SK-N-SH (cell line): Measurements from ENCODE around the gene TRHDE. TPM values are rescaled to one million over a fixed set of nuclear protein-coding genes. Genes with fewer than 3 reads are reported as not detected.

Experiments
- CTCF ChIA-PET: fragments of 300-600, 350-600 bp; formaldehyde crosslinking; extraction: SDS; loops from one replicate; lab custom pipeline; 2021; lab: Yijun Ruan, JAX
- POLR2A ChIA-PET: fragments of 350-600 bp; sonication (Branson Sonifier 250); formaldehyde crosslinking; extraction: SDS; loops from one replicate; lab custom pipeline; 2020; ENCODE audit warnings: antibody characterized with exemption, inconsistent platforms; lab: Yijun Ruan, JAX
- DNase-seq: peaks from one replicate; pipeline ENCODE4 v3.0.0; 2012
- H2AFZ ChIP-seq: fragments of 200-600 bp; sonication (generic); 2 replicates; pipeline ENCODE4 v1.8.1; 2016; ENCODE audit warnings: antibody characterized with exemption, mild to moderate bottlenecking, low read depth
- H3F3A ChIP-seq: fragments of 200-600 bp; sonication (generic); replicated peaks from 2 replicates; pipeline ENCODE3; 2016; ENCODE audit warnings: antibody characterized with exemption, mild to moderate bottlenecking; ENCODE audit not compliant: insufficient read depth
- H3K27ac ChIP-seq, 2 experiments: fragments of 200-500 bp in 1 of 2; fragments of 200-600 bp in 1 of 2; sonication (Bioruptor generic) in 1 of 2; sonication (generic), shearing (Covaris generic) in 1 of 2; 2 replicates each; pipeline versions ENCODE4 v1.5.1 to v1.6.1; 2014 to 2016; ENCODE audit warnings: low read depth in 2 of 2, inconsistent platforms in 1 of 2, low read length in 1 of 2, mild to moderate bottlenecking in 1 of 2, mixed read lengths in 1 of 2
- H3K27me3 ChIP-seq: fragments of 200-600 bp; sonication (generic), shearing (Covaris generic); 2 replicates; pipeline ENCODE4 v1.6.1; 2016; ENCODE audit warnings: mixed run types; ENCODE audit not compliant: insufficient read depth
- H3K36me3 ChIP-seq, 2 experiments: fragments of 200-500 bp in 1 of 2; fragments of 200-600 bp in 1 of 2; sonication (Bioruptor generic) in 1 of 2; sonication (generic) in 1 of 2; replicated peaks in 1 of 2; 2 replicates each; pipeline versions ENCODE3 to v1.5.1; 2014 to 2016; ENCODE audit warnings: low read length in 1 of 2, mild to moderate bottlenecking in 1 of 2; ENCODE audit not compliant: insufficient read depth in 2 of 2, control insufficient read depth in 1 of 2
- H3K4me1 ChIP-seq, 2 experiments: fragments of 200-500 bp in 1 of 2; fragments of 200-600 bp in 1 of 2; sonication (Bioruptor generic) in 1 of 2; sonication (generic), shearing (Covaris generic) in 1 of 2; 2 replicates each; pipeline versions ENCODE4 v1.5.1 to v1.6.1; 2014 to 2016; ENCODE audit warnings: low read depth in 1 of 2, low read length in 1 of 2, mixed run types in 1 of 2; ENCODE audit not compliant: insufficient read depth in 2 of 2, control insufficient read depth in 1 of 2
- H3K4me2 ChIP-seq: fragments of 200-600 bp; sonication (generic), shearing (Covaris generic); 2 replicates; pipeline ENCODE4 v1.6.1; 2017; ENCODE audit warnings: mixed run types
- H3K4me3 ChIP-seq, 2 experiments: fragments of 200-500 bp in 1 of 2; fragments of 200-600 bp in 1 of 2; sonication (Bioruptor generic) in 1 of 2; sonication (generic), shearing (Covaris generic) in 1 of 2; 2 replicates each; pipeline versions ENCODE4 v1.5.1 to v1.8.1; 2014 to 2016; ENCODE audit warnings: low read depth in 2 of 2, inconsistent platforms in 1 of 2, low read length in 1 of 2, mild to moderate bottlenecking in 1 of 2, mixed read lengths in 1 of 2, moderate library complexity in 1 of 2
- H3K79me2 ChIP-seq: fragments of 200-600 bp; sonication (generic); 2 replicates; pipeline ENCODE4 v1.8.1; 2017; ENCODE audit warnings: mild to moderate bottlenecking; ENCODE audit not compliant: insufficient read depth
- H3K9ac ChIP-seq: fragments of 200-600 bp; sonication (generic); 2 replicates; pipeline ENCODE4 v1.6.1; 2017; ENCODE audit warnings: mixed run types
- H3K9me2 ChIP-seq: fragments of 200-600 bp; sonication (generic); 2 replicates; pipeline ENCODE4 v1.6.1; 2017; ENCODE audit warnings: mixed run types
- H3K9me3 ChIP-seq: fragments of 200-600 bp; sonication (generic); 2 replicates; pipeline ENCODE4 v1.6.1; 2017; ENCODE audit warnings: mixed run types, mild to moderate bottlenecking, moderate library complexity
- H4K20me1 ChIP-seq: fragments of 200-600 bp; sonication (generic); 2 replicates; pipeline ENCODE4 v1.6.1; 2017; ENCODE audit warnings: mild to moderate bottlenecking, mixed run types; ENCODE audit not compliant: insufficient read depth
- CHD2 ChIP-seq: fragments of 150-350 bp; IDR thresholded peaks from 2 replicates; pipeline ENCODE4 v1.6.1; 2018; ENCODE audit warnings: low read length; ENCODE audit not compliant: partially characterized antibody
- EP300 ChIP-seq, 2 experiments: IDR thresholded peaks; 2 replicates each; pipeline versions ENCODE4 v1.4.0 to v1.6.1; 2012; ENCODE audit warnings: borderline replicate concordance in 1 of 2, low read depth in 1 of 2, low read length in 1 of 2
- JUND ChIP-seq: IDR thresholded peaks from 2 replicates; pipeline ENCODE4 v1.4.0; 2012
- MXI1 ChIP-seq: IDR thresholded peaks from 2 replicates; pipeline ENCODE4 v1.6.1; 2012; ENCODE audit warnings: mild to moderate bottlenecking, low read depth, low read length, improper control_type of control experiment
- POLR2AphosphoS5 ChIP-seq: IDR thresholded peaks from 2 replicates; pipeline ENCODE4 v1.6.1; 2012; ENCODE audit warnings: low read depth, low read length
- RAD21 ChIP-seq: IDR thresholded peaks from 2 replicates; pipeline ENCODE4 v1.6.1; 2012; ENCODE audit warnings: mild to moderate bottlenecking, low read length
- RXRA ChIP-seq: IDR thresholded peaks from 2 replicates; pipeline ENCODE4 v1.4.0; 2012; ENCODE audit warnings: low read depth, mild to moderate bottlenecking, borderline replicate concordance
- SIN3A ChIP-seq: IDR thresholded peaks from 2 replicates; pipeline ENCODE4 v1.6.1; 2012; ENCODE audit warnings: low read depth, mild to moderate bottlenecking, low read length, moderate library complexity, borderline replicate concordance
- SMC3 ChIP-seq: IDR thresholded peaks from 2 replicates; pipeline ENCODE4 v1.6.1; 2012; ENCODE audit warnings: low read depth, low read length, improper control_type of control experiment
- TCF12 ChIP-seq: IDR thresholded peaks from 2 replicates; pipeline ENCODE4 v1.4.0; 2012
- YY1 ChIP-seq: IDR thresholded peaks from 2 replicates; pipeline ENCODE4 v1.4.0; 2012; ENCODE audit warnings: low read depth, mild to moderate bottlenecking
- WGBS: methylation state at CpG from one replicate; pipeline ENCODE4 v1.1.6; 2017; ENCODE audit warnings: low lambda C conversion rate; 5-methylcytosine and 5-hydroxymethylcytosine counted together
- polyA plus RNA-seq, 3 experiments: library from polyadenylated mRNA; depleted of rRNA; stranded (reverse); fragments of >200 nt; gene quantifications; 2 replicates each; pipeline ENCODE4 v1.2.3, GENCODE V29; 2012
- TF ChIP-seq, protein P1 (sequence below): IDR thresholded peaks from 2 replicates; pipeline ENCODE4 v1.6.1; 2012; ENCODE audit warnings: mild to moderate bottlenecking, low read depth, low read length, moderate library complexity
- TF ChIP-seq, protein P2 (sequence below): fragments of 200-600 bp; sonication (generic); IDR thresholded peaks from 2 replicates; pipeline ENCODE4 v1.6.1; 2017; ENCODE audit warnings: antibody characterized with exemption, mild to moderate bottlenecking, moderate library complexity
- TF ChIP-seq, protein P3 (sequence below): IDR thresholded peaks from 2 replicates; pipeline ENCODE4 v1.4.0; 2012; ENCODE audit warnings: low read depth
- TF ChIP-seq, protein P4 (sequence below): fragments of 150-350 bp; IDR thresholded peaks from 2 replicates; pipeline ENCODE4 v1.6.1; 2017; ENCODE audit warnings: antibody characterized with exemption, low read length, low read depth, borderline replicate concordance
- TF ChIP-seq, protein P5 (sequence below): IDR thresholded peaks from 2 replicates; pipeline ENCODE4 v1.4.0; 2012; ENCODE audit warnings: low read depth, borderline replicate concordance

Gene TRHDE
- polyA plus RNA-seq, 1 of the 3 experiments (the other 2 are of a cell fraction) = 0.46 TPM

DNA sequence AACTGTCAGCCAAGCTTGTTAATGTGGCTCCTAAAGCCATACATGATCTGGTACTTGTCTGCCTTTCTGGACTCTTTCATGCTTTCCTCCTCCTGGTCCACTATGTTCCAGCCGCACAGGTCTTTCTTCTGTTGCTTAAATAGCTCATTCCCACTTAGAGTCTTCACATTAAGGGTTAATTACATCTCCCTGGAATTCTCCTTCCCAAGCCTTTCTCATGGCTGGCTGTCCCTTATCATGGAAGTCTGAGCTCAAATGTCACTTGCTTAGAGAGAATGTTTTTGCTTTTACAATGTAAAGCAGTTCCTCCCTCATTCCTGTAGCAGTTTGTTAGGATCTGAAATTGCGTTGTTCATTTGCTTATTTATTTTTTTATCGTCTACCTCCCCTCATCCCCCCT is 199.6 kb downstream of the TRHDE start:
- Histone ChIP-seq H3K9ac (no peak overlapping the region), H3K27me3 (no peaks in the 10 kb centered on the region), H3K4me2 (no peak overlapping the region), H3F3A (no peaks in the 10 kb centered on the region), H3K4me1 (no peaks in the 10 kb centered on the region), H3K9me2 (no peaks in the 10 kb centered on the region), H3K27ac (no peak overlapping the region), H4K20me1 (no peaks in the 10 kb centered on the region), H2AFZ (no peak overlapping the region), H3K4me3 (no peak overlapping the region), H3K79me2 (no peaks in the 10 kb centered on the region), H3K9me3 (no peaks in the 10 kb centered on the region), H3K36me3 (no peaks in the 10 kb centered on the region)
- DNase-seq = no peak
- ChIA-PET CTCF (interaction anchor here (1.1 kb wide), 1 partner anchor 10 kb away, joined by 3 read pairs; no protein-coding TSS in a partner anchor), POLR2A (no interaction called here)
- WGBS = 57% methylated on average over 3 of the region's 3 CpGs
- TF ChIP-seq, protein P1, sequence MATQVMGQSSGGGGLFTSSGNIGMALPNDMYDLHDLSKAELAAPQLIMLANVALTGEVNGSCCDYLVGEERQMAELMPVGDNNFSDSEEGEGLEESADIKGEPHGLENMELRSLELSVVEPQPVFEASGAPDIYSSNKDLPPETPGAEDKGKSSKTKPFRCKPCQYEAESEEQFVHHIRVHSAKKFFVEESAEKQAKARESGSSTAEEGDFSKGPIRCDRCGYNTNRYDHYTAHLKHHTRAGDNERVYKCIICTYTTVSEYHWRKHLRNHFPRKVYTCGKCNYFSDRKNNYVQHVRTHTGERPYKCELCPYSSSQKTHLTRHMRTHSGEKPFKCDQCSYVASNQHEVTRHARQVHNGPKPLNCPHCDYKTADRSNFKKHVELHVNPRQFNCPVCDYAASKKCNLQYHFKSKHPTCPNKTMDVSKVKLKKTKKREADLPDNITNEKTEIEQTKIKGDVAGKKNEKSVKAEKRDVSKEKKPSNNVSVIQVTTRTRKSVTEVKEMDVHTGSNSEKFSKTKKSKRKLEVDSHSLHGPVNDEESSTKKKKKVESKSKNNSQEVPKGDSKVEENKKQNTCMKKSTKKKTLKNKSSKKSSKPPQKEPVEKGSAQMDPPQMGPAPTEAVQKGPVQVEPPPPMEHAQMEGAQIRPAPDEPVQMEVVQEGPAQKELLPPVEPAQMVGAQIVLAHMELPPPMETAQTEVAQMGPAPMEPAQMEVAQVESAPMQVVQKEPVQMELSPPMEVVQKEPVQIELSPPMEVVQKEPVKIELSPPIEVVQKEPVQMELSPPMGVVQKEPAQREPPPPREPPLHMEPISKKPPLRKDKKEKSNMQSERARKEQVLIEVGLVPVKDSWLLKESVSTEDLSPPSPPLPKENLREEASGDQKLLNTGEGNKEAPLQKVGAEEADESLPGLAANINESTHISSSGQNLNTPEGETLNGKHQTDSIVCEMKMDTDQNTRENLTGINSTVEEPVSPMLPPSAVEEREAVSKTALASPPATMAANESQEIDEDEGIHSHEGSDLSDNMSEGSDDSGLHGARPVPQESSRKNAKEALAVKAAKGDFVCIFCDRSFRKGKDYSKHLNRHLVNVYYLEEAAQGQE = no peak
- TF ChIP-seq, protein P2, sequence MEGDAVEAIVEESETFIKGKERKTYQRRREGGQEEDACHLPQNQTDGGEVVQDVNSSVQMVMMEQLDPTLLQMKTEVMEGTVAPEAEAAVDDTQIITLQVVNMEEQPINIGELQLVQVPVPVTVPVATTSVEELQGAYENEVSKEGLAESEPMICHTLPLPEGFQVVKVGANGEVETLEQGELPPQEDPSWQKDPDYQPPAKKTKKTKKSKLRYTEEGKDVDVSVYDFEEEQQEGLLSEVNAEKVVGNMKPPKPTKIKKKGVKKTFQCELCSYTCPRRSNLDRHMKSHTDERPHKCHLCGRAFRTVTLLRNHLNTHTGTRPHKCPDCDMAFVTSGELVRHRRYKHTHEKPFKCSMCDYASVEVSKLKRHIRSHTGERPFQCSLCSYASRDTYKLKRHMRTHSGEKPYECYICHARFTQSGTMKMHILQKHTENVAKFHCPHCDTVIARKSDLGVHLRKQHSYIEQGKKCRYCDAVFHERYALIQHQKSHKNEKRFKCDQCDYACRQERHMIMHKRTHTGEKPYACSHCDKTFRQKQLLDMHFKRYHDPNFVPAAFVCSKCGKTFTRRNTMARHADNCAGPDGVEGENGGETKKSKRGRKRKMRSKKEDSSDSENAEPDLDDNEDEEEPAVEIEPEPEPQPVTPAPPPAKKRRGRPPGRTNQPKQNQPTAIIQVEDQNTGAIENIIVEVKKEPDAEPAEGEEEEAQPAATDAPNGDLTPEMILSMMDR = no peak
- TF ChIP-seq TCF12 (no peak), RAD21 (no peak), YY1 (no peak), SMC3 (no peak), POLR2AphosphoS5 (no peak), SIN3A (no peak), RXRA (no peak), CHD2 (no peak), EP300 (IDR thresholded peaks at IDR 0.05; ENCODE audit: borderline replicate concordance in 1 of 2, low read depth in 1 of 2, low read length in 1 of 2) (no peak), MXI1 (no peak), JUND (no peak)
- TF ChIP-seq, protein P3, sequence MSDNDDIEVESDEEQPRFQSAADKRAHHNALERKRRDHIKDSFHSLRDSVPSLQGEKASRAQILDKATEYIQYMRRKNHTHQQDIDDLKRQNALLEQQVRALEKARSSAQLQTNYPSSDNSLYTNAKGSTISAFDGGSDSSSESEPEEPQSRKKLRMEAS = no peak
- TF ChIP-seq, protein P4, sequence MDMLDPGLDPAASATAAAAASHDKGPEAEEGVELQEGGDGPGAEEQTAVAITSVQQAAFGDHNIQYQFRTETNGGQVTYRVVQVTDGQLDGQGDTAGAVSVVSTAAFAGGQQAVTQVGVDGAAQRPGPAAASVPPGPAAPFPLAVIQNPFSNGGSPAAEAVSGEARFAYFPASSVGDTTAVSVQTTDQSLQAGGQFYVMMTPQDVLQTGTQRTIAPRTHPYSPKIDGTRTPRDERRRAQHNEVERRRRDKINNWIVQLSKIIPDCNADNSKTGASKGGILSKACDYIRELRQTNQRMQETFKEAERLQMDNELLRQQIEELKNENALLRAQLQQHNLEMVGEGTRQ = no peak
- TF ChIP-seq, protein P5, sequence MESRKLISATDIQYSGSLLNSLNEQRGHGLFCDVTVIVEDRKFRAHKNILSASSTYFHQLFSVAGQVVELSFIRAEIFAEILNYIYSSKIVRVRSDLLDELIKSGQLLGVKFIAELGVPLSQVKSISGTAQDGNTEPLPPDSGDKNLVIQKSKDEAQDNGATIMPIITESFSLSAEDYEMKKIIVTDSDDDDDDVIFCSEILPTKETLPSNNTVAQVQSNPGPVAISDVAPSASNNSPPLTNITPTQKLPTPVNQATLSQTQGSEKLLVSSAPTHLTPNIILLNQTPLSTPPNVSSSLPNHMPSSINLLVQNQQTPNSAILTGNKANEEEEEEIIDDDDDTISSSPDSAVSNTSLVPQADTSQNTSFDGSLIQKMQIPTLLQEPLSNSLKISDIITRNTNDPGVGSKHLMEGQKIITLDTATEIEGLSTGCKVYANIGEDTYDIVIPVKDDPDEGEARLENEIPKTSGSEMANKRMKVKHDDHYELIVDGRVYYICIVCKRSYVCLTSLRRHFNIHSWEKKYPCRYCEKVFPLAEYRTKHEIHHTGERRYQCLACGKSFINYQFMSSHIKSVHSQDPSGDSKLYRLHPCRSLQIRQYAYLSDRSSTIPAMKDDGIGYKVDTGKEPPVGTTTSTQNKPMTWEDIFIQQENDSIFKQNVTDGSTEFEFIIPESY = no peak
